ENCODE results near the gene FIGNL1.
A peak's percentile ranks its signal among the peaks of the same experiment; 100 is the strongest.

FIGNL1 gene

DNA sequence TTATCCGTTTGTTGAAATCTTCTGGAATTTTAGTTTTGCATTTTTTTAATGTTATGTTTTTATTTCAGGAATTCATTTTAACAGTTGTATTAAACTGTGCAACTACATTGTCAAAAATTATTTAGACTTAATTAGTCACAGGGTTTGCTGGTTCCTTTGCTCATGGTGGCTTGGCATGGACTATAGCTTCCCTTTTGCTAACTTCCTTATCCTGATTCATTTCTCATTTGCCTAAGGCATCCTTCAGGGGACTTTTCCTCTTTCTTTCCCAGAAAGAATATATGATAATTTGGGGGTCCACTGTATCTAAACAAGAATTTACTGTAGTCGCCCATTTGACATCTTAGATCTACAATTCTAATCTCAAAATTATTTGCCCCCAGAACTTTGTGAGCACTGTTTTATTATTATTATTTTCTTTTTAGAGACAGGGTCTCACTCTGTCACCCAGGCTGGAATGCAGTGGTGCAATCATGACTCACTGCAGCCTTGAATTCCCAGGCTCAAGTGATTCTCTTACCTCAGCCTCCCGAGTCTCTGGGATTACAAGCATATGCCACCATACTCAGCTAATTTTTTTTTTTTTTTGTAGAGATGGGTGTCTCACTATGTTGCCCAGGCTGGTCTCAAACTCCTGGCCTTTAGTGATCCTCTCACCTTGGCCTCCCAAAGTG, 13.9 kb downstream of the FIGNL1 start:
- no peak overlapping the region for H3K27ac ChIP-seq
- peak; percentile 12 for DNase-seq (ENCODE audit: low spot score)
- TF ChIP-seq, protein P1, sequence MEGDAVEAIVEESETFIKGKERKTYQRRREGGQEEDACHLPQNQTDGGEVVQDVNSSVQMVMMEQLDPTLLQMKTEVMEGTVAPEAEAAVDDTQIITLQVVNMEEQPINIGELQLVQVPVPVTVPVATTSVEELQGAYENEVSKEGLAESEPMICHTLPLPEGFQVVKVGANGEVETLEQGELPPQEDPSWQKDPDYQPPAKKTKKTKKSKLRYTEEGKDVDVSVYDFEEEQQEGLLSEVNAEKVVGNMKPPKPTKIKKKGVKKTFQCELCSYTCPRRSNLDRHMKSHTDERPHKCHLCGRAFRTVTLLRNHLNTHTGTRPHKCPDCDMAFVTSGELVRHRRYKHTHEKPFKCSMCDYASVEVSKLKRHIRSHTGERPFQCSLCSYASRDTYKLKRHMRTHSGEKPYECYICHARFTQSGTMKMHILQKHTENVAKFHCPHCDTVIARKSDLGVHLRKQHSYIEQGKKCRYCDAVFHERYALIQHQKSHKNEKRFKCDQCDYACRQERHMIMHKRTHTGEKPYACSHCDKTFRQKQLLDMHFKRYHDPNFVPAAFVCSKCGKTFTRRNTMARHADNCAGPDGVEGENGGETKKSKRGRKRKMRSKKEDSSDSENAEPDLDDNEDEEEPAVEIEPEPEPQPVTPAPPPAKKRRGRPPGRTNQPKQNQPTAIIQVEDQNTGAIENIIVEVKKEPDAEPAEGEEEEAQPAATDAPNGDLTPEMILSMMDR (conservative IDR thresholded peaks at IDR 0.05; ENCODE audit: low read depth) = no peak
- ChIA-PET CTCF (interaction anchor here (0.7 to 0.9 kb wide), 2 partner anchors 11 to 46 kb away, joined by 3 read pairs; no protein-coding TSS in a partner anchor), POLR2A (ENCODE audit: low non-redundant PET) (interaction anchor here (0.6 kb wide), 1 partner anchor 315 kb away, joined by 3 read pairs; no protein-coding TSS in a partner anchor)

DNA sequence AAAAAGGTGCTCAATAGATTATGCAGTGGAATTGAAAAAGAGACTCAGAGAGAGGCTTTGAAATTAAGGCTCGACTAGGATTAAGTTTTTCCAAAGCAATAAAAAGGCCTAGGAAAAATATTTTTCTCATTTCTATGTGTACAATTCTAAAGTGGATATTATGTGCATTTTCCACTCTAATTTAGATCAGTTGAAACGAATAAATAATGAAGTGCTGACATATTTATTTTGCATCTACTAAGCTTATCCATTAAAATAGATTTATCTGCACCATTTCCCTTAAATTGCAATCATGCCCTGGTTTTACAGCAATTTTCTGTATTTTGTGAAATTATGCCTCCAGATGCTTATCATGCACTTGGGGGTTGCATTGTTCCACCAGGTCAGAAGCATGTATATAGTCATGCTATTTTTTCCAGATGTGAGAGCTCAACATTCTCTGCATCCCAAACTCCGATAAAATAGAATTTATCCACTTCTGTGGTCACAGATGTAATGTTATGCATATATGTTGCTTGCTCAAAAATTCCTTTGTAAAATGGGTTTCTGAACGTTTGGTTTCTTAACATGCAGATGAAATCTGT, 18.3 kb downstream of the FIGNL1 start:
- DNase-seq (ENCODE audit: low spot score) = no peak
- CTCF ChIA-PET = interaction anchor here (0.5 kb wide), 1 partner anchor 730 kb away, joined by 3 read pairs; no protein-coding TSS in a partner anchor
- TF ChIP-seq, protein P1 (conservative IDR thresholded peaks at IDR 0.05; ENCODE audit: low read depth) = no peak
- POLR2A ChIA-PET (ENCODE audit: low non-redundant PET) = no interaction called here
- H3K27ac ChIP-seq = no peak overlapping the region

DNA sequence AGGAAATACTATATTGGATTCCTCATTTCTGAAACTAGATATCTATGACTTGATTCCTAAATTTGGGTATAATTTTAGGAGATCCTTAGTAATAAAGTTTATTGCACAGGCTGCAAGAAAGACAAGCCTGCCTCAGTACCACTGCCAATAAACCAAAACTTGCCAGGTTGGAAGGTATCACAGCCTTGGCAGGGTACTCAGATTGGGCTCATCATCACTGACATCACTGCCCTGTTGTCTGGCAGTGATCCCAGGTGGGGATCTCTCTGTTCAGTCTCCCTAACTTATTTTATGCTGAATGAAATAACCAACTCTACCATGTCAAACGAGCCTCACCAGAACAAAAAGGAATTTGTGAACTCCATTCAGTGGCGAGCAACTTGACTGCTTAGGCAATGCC, 18.8 kb downstream of the FIGNL1 start:
- TF ChIP-seq, protein P1 (conservative IDR thresholded peaks at IDR 0.05; ENCODE audit: low read depth) = no peak
- DNase-seq (ENCODE audit: low spot score) = no peak
- ChIA-PET CTCF (no interaction called here), POLR2A (ENCODE audit: low non-redundant PET) (no interaction called here)
- no peak overlapping the region for H3K27ac ChIP-seq

DNA sequence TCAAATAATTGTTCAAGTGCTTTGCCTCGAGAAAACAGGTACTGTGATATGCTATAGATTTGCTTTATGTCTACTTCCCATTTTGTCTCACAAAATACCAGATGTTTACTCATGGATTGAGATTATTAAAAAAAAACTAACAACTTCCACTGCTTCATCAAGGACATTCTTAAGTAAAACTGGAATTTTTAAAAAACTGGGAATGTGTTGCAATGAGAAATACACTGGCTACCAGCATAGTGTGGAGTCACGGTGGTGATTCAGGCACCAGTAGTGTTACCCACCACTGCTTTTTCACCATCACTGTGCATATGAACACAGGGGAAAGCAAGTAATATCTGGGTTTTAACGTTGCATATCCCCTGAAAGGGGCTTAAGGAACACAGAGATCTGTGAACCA, 21.2 kb downstream of the FIGNL1 start:
- TF ChIP-seq, protein P1 (conservative IDR thresholded peaks at IDR 0.05; ENCODE audit: low read depth) = no peak
- POLR2A ChIA-PET (ENCODE audit: low non-redundant PET) = no interaction called here
- CTCF ChIA-PET = no interaction called here
- H3K27ac ChIP-seq = no peak overlapping the region
- DNase-seq (ENCODE audit: low spot score) = no peak

DNA sequence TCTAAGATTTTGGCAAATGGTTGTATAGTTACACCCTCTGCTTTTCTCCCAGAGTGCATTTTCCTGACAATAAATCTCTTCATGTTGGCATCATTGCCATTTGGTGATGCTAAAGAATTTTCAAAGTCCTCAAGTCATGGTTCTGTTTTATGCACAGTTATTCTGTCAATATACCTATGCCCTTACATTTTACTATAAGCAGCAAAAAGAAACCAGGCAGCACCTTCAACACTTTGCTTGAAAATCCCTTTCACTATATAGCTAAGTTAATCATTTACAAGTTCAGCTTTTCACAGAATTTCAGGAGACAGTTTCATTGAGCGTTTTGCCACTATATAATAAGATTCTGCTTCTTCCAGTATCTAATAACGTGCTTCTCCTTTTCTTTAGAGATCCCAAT, 22.6 kb downstream of the FIGNL1 start:
- CTCF ChIA-PET = no interaction called here
- TF ChIP-seq, protein P1 (conservative IDR thresholded peaks at IDR 0.05; ENCODE audit: low read depth) = no peak
- DNase-seq (ENCODE audit: low spot score) = no peak
- no peak overlapping the region for H3K27ac ChIP-seq
- POLR2A ChIA-PET (ENCODE audit: low non-redundant PET) = no interaction called here

DNA sequence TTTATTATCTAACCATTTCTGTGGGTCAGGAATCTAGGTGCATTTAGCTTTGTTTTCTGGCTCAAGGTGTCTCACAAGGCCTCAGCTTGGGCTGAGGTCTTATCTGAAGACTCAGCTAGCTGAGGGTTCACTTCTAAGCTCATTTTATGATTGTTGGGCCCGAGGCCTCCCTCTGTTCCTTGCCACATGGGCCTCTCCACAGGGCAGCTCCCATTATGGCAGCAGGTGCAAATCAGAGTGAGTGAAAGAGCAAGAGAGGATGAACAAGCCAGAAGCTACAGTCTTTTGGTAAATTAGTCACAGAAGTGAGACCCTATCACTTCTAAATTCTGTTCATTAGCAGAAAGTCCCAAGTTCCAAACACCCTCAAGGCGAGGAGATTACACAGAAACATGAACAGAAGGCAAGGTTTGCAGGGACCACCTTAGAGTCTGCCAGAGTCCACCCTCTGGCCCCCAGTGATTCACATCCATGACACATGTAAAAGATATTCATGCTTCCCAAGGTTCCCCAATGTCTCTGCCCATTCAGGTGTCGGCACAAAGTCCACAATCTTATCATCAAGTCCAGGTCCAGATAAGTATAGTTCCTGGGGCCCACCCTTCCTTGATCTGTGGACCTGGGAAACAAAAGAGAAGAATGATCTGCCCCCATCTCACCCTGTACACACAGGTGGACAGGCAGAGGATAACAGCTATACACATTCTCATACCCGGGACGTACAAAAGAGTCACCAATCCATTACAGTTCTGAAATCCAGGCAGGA, 23.7 kb downstream of the FIGNL1 start:
- no peak for DNase-seq (ENCODE audit: low spot score)
- TF ChIP-seq, protein P1 (conservative IDR thresholded peaks at IDR 0.05; ENCODE audit: low read depth) = no peak
- ChIA-PET POLR2A (ENCODE audit: low non-redundant PET) (no interaction called here), CTCF (no interaction called here)
- H3K27ac ChIP-seq = no peak overlapping the region
